ENCODE results near the gene PLPP4.

The PLPP4 gene

DNA sequence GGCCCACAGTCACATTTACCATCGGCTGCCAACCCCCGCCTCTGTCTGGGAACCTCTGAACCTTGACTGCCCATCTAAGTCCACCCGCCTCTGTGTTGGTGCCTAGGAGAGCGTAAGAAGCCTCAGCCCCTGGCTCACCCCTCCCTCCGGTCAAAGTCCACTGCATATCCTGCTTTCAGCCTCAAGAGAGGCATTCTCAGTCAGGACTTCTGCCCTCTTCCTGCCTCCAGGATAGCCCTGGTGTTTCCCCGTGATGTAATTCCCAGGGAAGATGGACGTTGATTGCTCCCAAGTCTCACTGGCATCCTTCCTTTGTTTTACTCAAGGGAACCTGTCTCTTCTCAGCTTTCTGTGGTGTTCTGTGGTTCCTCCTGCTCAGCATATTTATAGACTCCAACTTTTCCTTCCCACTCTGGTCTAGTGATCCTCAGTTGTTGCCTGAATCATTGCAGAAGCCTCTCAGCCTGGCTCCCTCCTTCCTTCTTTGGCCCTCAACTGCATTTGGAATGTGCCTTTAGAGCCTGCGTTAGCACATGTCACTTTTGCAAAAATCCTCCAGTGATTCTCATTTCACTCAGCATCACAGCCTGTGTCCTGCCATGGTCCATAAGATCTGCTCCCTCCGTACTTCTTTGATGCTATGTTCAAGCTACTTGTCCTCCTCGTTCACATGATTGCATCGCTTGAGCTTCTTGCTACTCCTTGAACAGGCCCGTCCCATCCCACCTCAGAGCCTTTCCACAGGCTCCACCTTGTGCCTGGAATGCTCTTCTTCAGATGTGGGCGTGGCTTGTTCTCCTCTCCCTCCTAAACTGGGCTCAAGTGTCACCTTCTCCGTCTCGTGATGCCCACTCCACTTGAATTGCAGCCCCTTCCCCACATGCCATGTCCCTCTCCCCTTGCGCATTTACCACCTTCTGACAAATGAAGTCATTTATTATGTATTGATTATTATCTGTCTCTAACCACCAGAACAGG is 124.2 kb downstream of the PLPP4 start:
- no peak for DNase-seq

DNA sequence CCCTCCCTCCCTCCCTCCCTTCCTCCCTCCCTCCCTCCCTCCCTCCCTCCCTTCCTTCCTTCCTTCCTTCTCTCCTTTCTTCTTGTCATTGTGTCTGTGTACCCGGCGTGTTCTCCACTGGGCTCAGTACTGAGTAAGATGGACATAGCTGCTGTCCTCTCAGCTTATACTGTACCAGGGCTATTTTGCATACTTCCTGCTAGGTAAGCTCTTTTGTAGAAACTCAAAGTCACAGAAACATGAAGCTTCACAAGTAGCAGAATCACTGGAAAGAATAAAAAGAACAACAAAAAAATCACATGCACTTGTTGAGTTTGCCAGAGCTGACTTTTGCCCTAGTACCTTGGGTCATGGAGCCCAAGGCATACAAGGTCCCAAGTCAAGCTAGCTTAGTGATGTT is 125.7 kb downstream of the PLPP4 start:
- DNase-seq: no peak

- no peak for DNase-seq
Measured at GRCh38 chr10:120583424-120584108, 126.5 kb downstream of the PLPP4 start.

- DNase-seq: no peak
Measured at GRCh38 chr10:120584786-120585185, 127.8 kb downstream of the PLPP4 start.

DNA sequence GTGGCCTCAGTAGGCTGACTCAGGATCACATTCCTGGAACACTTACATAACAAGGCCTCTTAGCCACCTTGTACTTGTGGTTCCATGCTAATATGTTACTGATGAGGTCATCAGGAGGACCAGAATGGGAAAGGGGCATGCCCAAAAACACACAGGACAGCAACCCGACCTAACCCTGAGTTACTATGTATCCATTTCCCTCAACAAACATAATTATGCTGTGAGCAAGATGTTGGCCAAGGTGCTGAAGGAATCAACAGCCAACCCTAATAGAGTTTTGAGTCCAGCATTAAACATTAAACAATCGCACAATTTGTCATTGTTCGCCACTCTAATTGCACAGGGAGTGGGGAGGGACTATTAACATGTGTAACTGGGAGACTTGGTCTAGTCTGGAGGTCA is 129.4 kb downstream of the PLPP4 start:
- DNase-seq: no peak

- no peak for DNase-seq
Measured at GRCh38 chr10:120587061-120587460, 130.0 kb downstream of the PLPP4 start.

DNA sequence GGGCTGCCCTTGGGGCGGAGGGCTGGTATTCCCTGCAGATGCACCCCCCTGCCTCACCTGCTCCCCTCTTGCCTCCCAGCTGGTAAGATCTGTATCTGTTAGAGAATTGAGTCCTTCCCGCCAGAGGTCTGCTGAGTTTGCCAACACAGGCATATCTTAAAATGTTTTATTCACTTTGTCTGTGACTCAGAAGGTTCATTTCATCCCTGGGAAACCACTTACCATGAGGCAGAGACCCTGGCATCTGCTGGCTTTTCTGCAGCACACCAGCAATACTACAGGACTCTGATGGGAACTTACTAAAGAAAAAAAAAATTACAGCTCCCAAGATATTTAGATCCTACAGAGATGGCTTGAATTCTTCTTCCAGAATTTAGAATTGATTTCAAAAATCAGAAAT is 131.3 kb downstream of the PLPP4 start:
- DNase-seq: no peak

DNA sequence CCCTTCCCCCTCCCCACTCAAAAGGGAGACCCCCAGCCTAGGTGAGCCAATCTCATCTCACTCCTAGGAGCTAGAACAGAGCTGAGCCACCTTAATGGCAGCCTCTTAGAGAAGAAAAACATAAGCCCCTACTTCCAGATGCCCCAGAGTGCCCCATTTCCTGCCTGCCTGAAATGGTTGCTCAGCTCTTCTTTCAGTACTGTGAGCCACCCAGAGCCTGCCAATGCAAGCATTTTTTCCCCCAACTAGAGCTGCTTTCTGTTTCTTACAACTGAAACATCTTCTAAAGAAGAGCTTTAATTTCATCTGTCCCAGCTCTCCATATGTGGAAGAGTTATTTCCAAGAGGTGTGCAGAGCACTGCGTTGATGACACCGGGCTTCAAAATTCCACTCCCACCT is 136.7 kb downstream of the PLPP4 start:
- DNase-seq: no peak

GRCh38 chr10:120597902-120598301 is 140.9 kb downstream of the PLPP4 start:
- no peak for DNase-seq

DNA sequence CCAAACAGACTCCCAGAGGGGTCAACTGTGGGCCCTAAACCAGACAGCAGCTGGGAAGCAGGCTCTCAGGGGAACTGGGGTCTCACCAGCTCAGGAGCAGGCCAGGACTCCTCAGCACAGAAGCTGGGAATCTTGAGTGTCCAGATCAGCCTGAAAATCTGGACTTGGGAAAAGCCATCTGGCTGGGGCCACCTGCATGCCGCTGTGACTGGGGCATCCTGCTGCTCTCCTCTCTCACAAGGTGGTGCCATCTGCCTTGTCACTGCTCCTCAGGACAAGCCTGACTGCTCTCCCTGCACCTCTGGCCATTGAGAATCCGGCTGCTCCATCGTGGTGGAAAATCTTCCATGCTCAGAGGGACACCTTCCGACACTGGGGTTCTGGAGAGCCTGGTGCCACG is 141.4 kb downstream of the PLPP4 start:
- no peak for DNase-seq

GRCh38 chr10:120599200-120599724 is 142.2 kb downstream of the PLPP4 start:
- DNase-seq: no peak

- DNase-seq: no peak
Measured at GRCh38 chr10:120600871-120601649, 144.0 kb downstream of the PLPP4 start.

DNA sequence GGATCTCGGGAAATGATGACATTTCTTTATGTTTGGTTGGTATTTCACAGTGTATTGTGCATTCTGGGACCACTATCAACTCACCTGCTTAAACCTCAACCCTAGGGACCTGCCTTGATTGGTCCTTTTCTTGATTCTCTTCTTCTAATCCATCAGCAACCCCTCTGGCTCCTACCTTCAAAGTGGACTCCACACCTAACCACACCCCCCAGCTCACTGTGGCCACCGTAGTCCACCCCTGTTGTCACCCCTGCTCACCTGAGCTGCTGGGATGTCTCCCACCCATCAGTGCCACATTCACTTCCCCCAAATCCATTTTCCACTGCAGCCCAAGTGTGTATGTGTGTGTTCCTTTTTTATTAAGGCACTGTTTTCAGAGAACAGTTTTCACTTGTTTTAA is 145.0 kb downstream of the PLPP4 start:
- no peak for DNase-seq

DNA sequence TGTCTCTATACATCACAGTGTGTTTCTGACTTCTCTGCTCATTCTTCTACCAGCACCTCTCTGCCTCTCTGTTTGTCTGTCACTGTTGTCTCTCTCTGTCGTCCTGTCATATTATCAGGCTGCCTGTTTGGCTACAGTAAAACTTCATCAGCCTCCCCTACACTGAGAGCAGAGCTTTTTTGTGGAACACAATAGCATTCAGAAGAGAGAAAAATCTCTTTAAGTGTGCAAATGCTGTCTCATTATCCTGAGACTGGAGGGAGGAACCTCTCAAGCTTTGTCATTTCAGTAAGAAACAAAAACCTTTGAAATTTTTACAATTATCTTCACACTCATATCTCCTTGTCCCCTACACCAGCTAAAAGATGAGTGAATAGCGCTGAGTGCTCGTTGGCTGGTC is 148.4 kb downstream of the PLPP4 start:
- DNase-seq: no peak

GRCh38 chr10:120606051-120606764 is 149.2 kb downstream of the PLPP4 start:
- no peak for DNase-seq

- DNase-seq: no peak
Measured at GRCh38 chr10:120607016-120607709, 150.1 kb downstream of the PLPP4 start.

- DNase-seq: no peak
Measured at GRCh38 chr10:120607710-120608703, 151.0 kb downstream of the PLPP4 start.

GRCh38 chr10:120609006-120609405 is 152.0 kb downstream of the PLPP4 start:
- no peak for DNase-seq

DNA sequence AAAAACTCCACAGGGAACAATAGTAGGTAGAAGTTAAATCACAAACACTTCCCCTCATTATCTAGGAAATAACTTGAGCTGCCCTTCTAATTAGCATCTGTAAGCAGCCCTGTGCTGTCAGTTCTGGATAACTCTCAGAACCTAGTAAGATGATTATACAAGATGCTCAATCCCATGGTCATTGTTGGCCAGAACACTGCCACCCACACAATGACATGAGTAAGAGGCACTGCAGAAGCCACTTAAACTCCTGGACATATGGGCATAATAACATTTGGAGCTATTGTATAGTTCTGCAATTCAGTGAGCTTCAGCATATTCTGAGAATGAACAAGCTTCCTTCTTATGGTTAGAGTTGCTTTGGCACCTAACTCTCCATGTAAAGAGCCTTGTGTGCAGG is 153.8 kb downstream of the PLPP4 start:
- DNase-seq: no peak

DNA sequence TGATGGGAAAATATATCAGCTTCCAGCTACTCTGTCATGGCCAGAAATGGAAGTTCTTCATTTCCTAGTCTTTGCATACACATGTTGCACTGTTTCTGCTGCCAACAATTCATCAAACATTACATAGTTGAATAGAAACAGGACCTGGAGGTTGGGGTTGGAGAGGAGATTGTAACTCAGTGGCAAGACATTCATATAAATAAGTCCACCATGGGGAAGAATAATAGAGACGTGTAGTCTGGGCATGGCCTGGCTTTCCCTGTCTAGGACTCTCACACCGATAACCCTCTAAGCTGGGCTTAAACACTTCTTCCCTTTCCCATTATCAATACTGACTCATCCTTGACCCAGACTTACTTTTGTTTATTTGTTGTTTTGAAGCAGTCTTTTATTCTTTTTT is 155.7 kb downstream of the PLPP4 start:
- DNase-seq: no peak

DNA sequence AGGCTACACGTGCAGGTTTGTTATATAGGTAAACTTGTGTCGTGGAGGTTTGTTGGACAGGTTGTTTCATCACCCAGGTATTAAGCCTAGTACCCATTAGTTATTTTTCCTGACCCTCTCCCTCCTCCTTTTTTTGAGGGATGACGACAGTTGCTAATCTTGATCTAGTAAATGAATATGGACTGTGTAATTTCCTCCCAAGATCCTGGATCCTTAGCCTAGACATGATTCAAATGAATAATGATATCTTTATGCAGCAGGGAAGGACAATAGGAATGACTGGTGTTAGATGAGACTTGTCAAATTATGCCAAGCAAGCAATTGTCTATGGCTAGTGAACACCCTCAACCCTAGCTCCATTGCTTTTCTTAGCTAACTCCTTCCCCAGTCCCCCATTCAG is 156.2 kb downstream of the PLPP4 start:
- no peak for DNase-seq
